Neural progenitor cell (in vitro differentiated cells): Measurements from ENCODE around the gene ADARB2. TPM values are rescaled to one million over a fixed set of nuclear protein-coding genes. Genes with fewer than 3 reads are reported as not detected.

Experiments used
- DNase-seq: peaks from one replicate; pipeline ENCODE4 v3.0.0-alpha.2; 2016; ENCODE audit warnings: low spot score
- H2AFZ ChIP-seq: fragments of 200-600 bp; sonication (generic); replicated peaks from 2 replicates; pipeline ENCODE4 v1.6.1; 2016; ENCODE audit warnings: antibody characterized with exemption
- H3F3A ChIP-seq: fragments of 200-600 bp; sonication (generic); 2 replicates; pipeline ENCODE4 v1.6.1; 2016; ENCODE audit warnings: antibody characterized with exemption, low read depth
- H3K27ac ChIP-seq: fragments of 200-600 bp; sonication (generic); 2 replicates; pipeline ENCODE4 v1.5.1; 2016; ENCODE audit warnings: mild to moderate bottlenecking
- H3K27me3 ChIP-seq: fragments of 200-600 bp; sonication (generic); 2 replicates; pipeline ENCODE4 v1.6.1; 2016; ENCODE audit warnings: mild to moderate bottlenecking, moderate library complexity
- H3K36me3 ChIP-seq: fragments of 200-600 bp; sonication (generic); 2 replicates; pipeline ENCODE4 v1.5.1; 2016
- H3K4me1 ChIP-seq: fragments of 200-600 bp; sonication (generic); 2 replicates; pipeline ENCODE4 v1.6.1; 2016; ENCODE audit warnings: mixed run types
- H3K4me2 ChIP-seq: fragments of 200-600 bp; sonication (generic); 2 replicates; pipeline ENCODE4 v1.6.1; 2016
- H3K4me3 ChIP-seq: fragments of 200-600 bp; sonication (generic); 2 replicates; pipeline ENCODE4 v1.5.1; 2016
- H3K79me2 ChIP-seq: fragments of 200-600 bp; sonication (generic); 2 replicates; pipeline ENCODE4 v1.6.1; 2016; ENCODE audit warnings: low read depth
- H3K9ac ChIP-seq: fragments of 200-600 bp; sonication (generic); 2 replicates; pipeline ENCODE4 v1.6.1; 2016
- H3K9me3 ChIP-seq: fragments of 200-600 bp; sonication (generic); 2 replicates; pipeline ENCODE4 v1.5.1; 2016; ENCODE audit warnings: low read depth
- H4K20me1 ChIP-seq: fragments of 200-600 bp; sonication (generic); 2 replicates; pipeline ENCODE4 v1.6.1; 2016; ENCODE audit warnings: low read depth
- H3K27ac Mint-ChIP-seq: 3 replicates; pipeline ENCODE4 v1.8.0; 2021; ENCODE audit warnings: mixed read lengths
- H3K27me3 Mint-ChIP-seq: 2 replicates; pipeline ENCODE4 v1.8.0; 2022; ENCODE audit warnings: low read depth, mild to moderate bottlenecking, inconsistent platforms, moderate library complexity, mixed read lengths; ENCODE audit not compliant: insufficient read depth
- H3K36me3 Mint-ChIP-seq: 3 replicates; pipeline ENCODE4 v1.8.0; 2021; ENCODE audit warnings: mixed read lengths
- H3K4me1 Mint-ChIP-seq: 3 replicates; pipeline ENCODE4 v1.8.0; 2021; ENCODE audit warnings: mixed read lengths
- H3K4me3 Mint-ChIP-seq: 3 replicates; pipeline ENCODE4 v1.8.0; 2021; ENCODE audit warnings: mild to moderate bottlenecking, moderate library complexity, mixed read lengths
- H3K9me3 Mint-ChIP-seq: 3 replicates; pipeline ENCODE4 v1.8.0; 2020; ENCODE audit warnings: mixed read lengths
- CTCF ChIP-seq: fragments of 200-600 bp; sonication (generic); IDR thresholded peaks from 2 replicates; pipeline ENCODE4 v1.5.1; 2017; ENCODE audit warnings: antibody characterized with exemption, mild to moderate bottlenecking
- EZH2 ChIP-seq: fragments of 200-600 bp; sonication (generic); IDR thresholded peaks from 2 replicates; pipeline ENCODE4 v1.6.1; 2017; ENCODE audit warnings: antibody characterized with exemption, mild to moderate bottlenecking, moderate library complexity
- EZH2phosphoT487 ChIP-seq: fragments of 200-600 bp; sonication (generic); IDR thresholded peaks from 2 replicates; pipeline ENCODE4 v1.6.1; 2017; ENCODE audit warnings: antibody characterized with exemption
- total RNA-seq: library from RNA; depleted of rRNA; stranded (reverse); fragments of >200 nt; gene quantifications from 2 replicates; pipeline ENCODE4 v1.2.3, GENCODE V29; 2015; ENCODE audit warnings: low replicate concordance

ADARB2 gene
- total RNA-seq, 1 donor from 2014 or later = not detected

GRCh38 chr10:1474376-1475097, 262.8 kb downstream of the ADARB2 start:
- Mint-ChIP-seq H3K36me3 (peaks cover 5% of the 10 kb centered on the region), H3K9me3 (peaks cover 25% of the 10 kb centered on the region), H3K4me1 (peaks cover 44% of the 10 kb centered on the region), H3K4me3 (peak overlapping the region; percentile 48), H3K27ac (no peak overlapping the region), H3K27me3 (peaks cover 18% of the 10 kb centered on the region)
- Histone ChIP-seq H3K4me1 (peaks cover 16% of the 10 kb centered on the region), H3K9me3 (no peaks in the 10 kb centered on the region), H3K36me3 (no peaks in the 10 kb centered on the region), H3K79me2 (no peaks in the 10 kb centered on the region), H3K27ac (no peak overlapping the region), H3K9ac (no peak overlapping the region), H3K27me3 (no peaks in the 10 kb centered on the region), H3K4me2 (no peak overlapping the region), H2AFZ (no peak overlapping the region), H4K20me1 (no peaks in the 10 kb centered on the region), H3K4me3 (no peak overlapping the region), H3F3A (no peaks in the 10 kb centered on the region)
- no peak for TF ChIP-seq CTCF
- TF ChIP-seq EZH2phosphoT487 = no peak
- no peak for TF ChIP-seq EZH2
- no peak for DNase-seq

GRCh38 chr10:1473874-1474273, 263.5 kb downstream of the ADARB2 start:
- Histone ChIP-seq H3K4me1 (peaks cover 16% of the 10 kb centered on the region), H3K4me3 (no peak overlapping the region), H3K79me2 (no peaks in the 10 kb centered on the region), H3K36me3 (no peaks in the 10 kb centered on the region), H2AFZ (no peak overlapping the region), H3F3A (no peaks in the 10 kb centered on the region), H4K20me1 (no peaks in the 10 kb centered on the region), H3K4me2 (no peak overlapping the region), H3K27ac (no peak overlapping the region), H3K9ac (no peak overlapping the region), H3K9me3 (no peaks in the 10 kb centered on the region), H3K27me3 (no peaks in the 10 kb centered on the region)
- no peak for DNase-seq
- Mint-ChIP-seq H3K4me3 (no peak overlapping the region), H3K27me3 (peaks cover 19% of the 10 kb centered on the region), H3K4me1 (peaks cover 50% of the 10 kb centered on the region), H3K36me3 (peaks cover 5% of the 10 kb centered on the region), H3K9me3 (peaks cover 19% of the 10 kb centered on the region), H3K27ac (no peak overlapping the region)
- TF ChIP-seq CTCF (no peak), EZH2phosphoT487 (no peak), EZH2 (no peak)

GRCh38 chr10:1472178-1472958, 265.0 kb downstream of the ADARB2 start:
- H3K9ac ChIP-seq = no peak overlapping the region
- H3K27ac ChIP-seq = no peak overlapping the region
- peaks cover 15% of the 10 kb centered on the region for H3K27me3 Mint-ChIP-seq
- peaks cover 2% of the 10 kb centered on the region for H3K36me3 Mint-ChIP-seq
- H3K4me3 Mint-ChIP-seq = no peak overlapping the region
- no peaks in the 10 kb centered on the region for H3K27me3 ChIP-seq
- peaks cover 55% of the 10 kb centered on the region for H3K4me1 Mint-ChIP-seq
- no peaks in the 10 kb centered on the region for H3K79me2 ChIP-seq
- no peak for DNase-seq
- peaks cover 16% of the 10 kb centered on the region for H3K4me1 ChIP-seq
- no peaks in the 10 kb centered on the region for H3F3A ChIP-seq
- no peaks in the 10 kb centered on the region for H3K36me3 ChIP-seq
- no peak for TF ChIP-seq EZH2phosphoT487
- TF ChIP-seq CTCF = no peak
- TF ChIP-seq EZH2 = no peak
- no peak overlapping the region for H3K4me3 ChIP-seq
- H2AFZ ChIP-seq = no peak overlapping the region
- no peak overlapping the region for H3K4me2 ChIP-seq
- peaks cover 5% of the 10 kb centered on the region for H3K9me3 Mint-ChIP-seq
- H4K20me1 ChIP-seq = no peaks in the 10 kb centered on the region
- peak overlapping the region; percentile 68 for H3K27ac Mint-ChIP-seq
- no peaks in the 10 kb centered on the region for H3K9me3 ChIP-seq
